ENCODE data around the gene GPC3.

GPC3 gene

DNA sequence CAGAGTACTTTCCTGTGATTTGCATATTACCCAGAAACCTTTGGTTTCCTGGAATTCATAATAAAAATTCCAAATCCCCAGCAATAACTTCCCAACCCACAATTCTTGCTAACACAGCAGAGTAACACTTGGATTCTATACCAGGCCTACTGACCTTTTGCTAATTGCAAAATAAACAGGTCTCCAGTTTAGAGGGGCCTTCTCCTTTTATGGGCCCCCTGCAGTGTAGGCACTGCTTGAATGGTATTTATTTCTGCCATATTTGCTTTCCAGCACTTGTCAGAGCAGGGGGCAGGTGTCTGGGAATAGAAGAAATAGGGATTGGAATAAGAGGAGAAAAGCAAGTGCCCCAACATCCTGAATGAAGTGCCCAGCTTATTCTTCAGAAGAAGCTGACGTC, 25.3 kb upstream of the GPC3 start:
- no peak overlapping the region for H2BK12ac ChIP-seq (ENCODE audit: low read length)
- H2AK5ac ChIP-seq (ENCODE audit: low read depth, low read length) = no peak overlapping the region
- H3K27me3 ChIP-seq (ENCODE audit: control insufficient read depth in 3 of 3, insufficient read depth in 3 of 3, low read depth in 1 of 3, low read length in 3 of 3) = no peaks in the 10 kb centered on the region
- no CpG with 5 or more reads among the region's 1 CpG for WGBS, 2 donors (ENCODE audit: extremely low coverage in 2 of 2, insufficient read length in 2 of 2, insufficient replicate concordance in 1 of 2)
- peaks cover 0 to 3% of the 10 kb centered on the region in 2 donors for H3K4me1 ChIP-seq (ENCODE audit: control insufficient read depth in 2 of 2, insufficient read depth in 1 of 2, low read depth in 1 of 2, low read length in 2 of 2)
- H4K8ac ChIP-seq (ENCODE audit: low read depth, low read length) = no peak overlapping the region
- no peak overlapping the region for H3K14ac ChIP-seq (ENCODE audit: low read length)
- H3K4me3 ChIP-seq (ENCODE audit: low read length in 2 of 2) = no peak overlapping the region
- no peaks in the 10 kb centered on the region for H3K79me1 ChIP-seq (ENCODE audit: low read depth, low read length)
- H3K36me3 ChIP-seq (replicated peaks in 1 of 2; ENCODE audit: control insufficient read depth in 2 of 2, insufficient read depth in 2 of 2, low read length in 2 of 2) = no peaks in the 10 kb centered on the region
- no peak overlapping the region for H3K4ac ChIP-seq (ENCODE audit: low read length)
- H2AFZ ChIP-seq (ENCODE audit: low read length) = no peak overlapping the region
- H3K4me2 ChIP-seq (ENCODE audit: insufficient read depth, low read length, poor library complexity, severe bottlenecking) = no peak overlapping the region
- no peaks in the 10 kb centered on the region for H3K9me3 ChIP-seq (replicated peaks in 1 of 2; ENCODE audit: control insufficient read depth in 2 of 2, insufficient read depth in 1 of 2, low read depth in 1 of 2, low read length in 2 of 2)
- no peak overlapping the region for H2BK15ac ChIP-seq (ENCODE audit: low read length)
- no peak overlapping the region for H2BK5ac ChIP-seq (ENCODE audit: low read length)
- no peak overlapping the region for H3K18ac ChIP-seq (ENCODE audit: low read length)
- H4K91ac ChIP-seq (ENCODE audit: low read depth, low read length, poor library complexity) = no peak overlapping the region
- H3K23ac ChIP-seq (ENCODE audit: low read depth, low read length, poor library complexity) = no peak overlapping the region
- no peak for DNase-seq (ENCODE audit: low spot score)
- no peak overlapping the region for H2BK120ac ChIP-seq (ENCODE audit: low read depth, low read length)
- H3K9ac ChIP-seq (ENCODE audit: low read depth, low read length, poor library complexity) = no peak overlapping the region
- H3K27ac ChIP-seq (replicated peaks; ENCODE audit: low read length) = no peak overlapping the region

DNA sequence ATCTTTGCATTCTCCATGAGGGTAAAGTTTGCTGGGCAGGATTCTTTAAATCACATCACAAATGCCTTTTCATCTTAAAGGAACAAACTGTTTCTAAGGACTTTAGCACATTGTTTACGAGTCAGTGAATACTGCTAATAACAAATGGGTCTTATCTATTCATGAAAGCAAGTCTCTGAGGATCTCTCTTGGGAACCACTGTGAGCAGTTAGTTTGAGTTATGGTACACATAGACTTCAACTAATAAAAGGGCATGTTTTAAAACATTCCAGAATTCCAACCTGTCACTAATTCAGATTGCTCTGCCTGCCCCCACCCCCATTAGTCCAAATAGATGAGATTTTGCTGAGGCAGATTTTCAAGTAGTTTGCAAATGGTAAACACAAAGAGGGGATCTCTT, 22.3 kb upstream of the GPC3 start:
- Histone ChIP-seq H2AK5ac (ENCODE audit: low read depth, low read length) (no peak overlapping the region), H3K27me3 (ENCODE audit: control insufficient read depth in 3 of 3, insufficient read depth in 3 of 3, low read depth in 1 of 3, low read length in 3 of 3) (no peaks in the 10 kb centered on the region), H2BK15ac (ENCODE audit: low read length) (no peak overlapping the region), H3K79me1 (ENCODE audit: low read depth, low read length) (no peaks in the 10 kb centered on the region), H3K9ac (ENCODE audit: low read depth, low read length, poor library complexity) (no peak overlapping the region), H3K4ac (ENCODE audit: low read length) (no peak overlapping the region), H2BK5ac (ENCODE audit: low read length) (no peak overlapping the region), H3K18ac (ENCODE audit: low read length) (no peak overlapping the region), H3K27ac (replicated peaks; ENCODE audit: low read length) (no peak overlapping the region), H2BK120ac (ENCODE audit: low read depth, low read length) (no peak overlapping the region), H3K4me2 (ENCODE audit: insufficient read depth, low read length, poor library complexity, severe bottlenecking) (no peak overlapping the region), H3K4me3 (ENCODE audit: low read length in 2 of 2) (no peak overlapping the region), H3K14ac (ENCODE audit: low read length) (no peak overlapping the region), H2BK12ac (ENCODE audit: low read length) (no peak overlapping the region), H4K8ac (ENCODE audit: low read depth, low read length) (no peak overlapping the region), H3K23ac (ENCODE audit: low read depth, low read length, poor library complexity) (no peak overlapping the region), H3K4me1 (ENCODE audit: control insufficient read depth in 2 of 2, insufficient read depth in 1 of 2, low read depth in 1 of 2, low read length in 2 of 2) (peaks cover 0 to 3% of the 10 kb centered on the region in 2 donors), H3K36me3 (replicated peaks in 1 of 2; ENCODE audit: control insufficient read depth in 2 of 2, insufficient read depth in 2 of 2, low read length in 2 of 2) (no peaks in the 10 kb centered on the region), H2AFZ (ENCODE audit: low read length) (no peak overlapping the region), H3K9me3 (replicated peaks in 1 of 2; ENCODE audit: control insufficient read depth in 2 of 2, insufficient read depth in 1 of 2, low read depth in 1 of 2, low read length in 2 of 2) (no peaks in the 10 kb centered on the region), H4K91ac (ENCODE audit: low read depth, low read length, poor library complexity) (no peak overlapping the region)
- no CpG with 5 or more reads among the region's 1 CpG for WGBS, 2 donors (ENCODE audit: extremely low coverage in 2 of 2, insufficient read length in 2 of 2, insufficient replicate concordance in 1 of 2)
- DNase-seq (ENCODE audit: low spot score) = no peak

DNA sequence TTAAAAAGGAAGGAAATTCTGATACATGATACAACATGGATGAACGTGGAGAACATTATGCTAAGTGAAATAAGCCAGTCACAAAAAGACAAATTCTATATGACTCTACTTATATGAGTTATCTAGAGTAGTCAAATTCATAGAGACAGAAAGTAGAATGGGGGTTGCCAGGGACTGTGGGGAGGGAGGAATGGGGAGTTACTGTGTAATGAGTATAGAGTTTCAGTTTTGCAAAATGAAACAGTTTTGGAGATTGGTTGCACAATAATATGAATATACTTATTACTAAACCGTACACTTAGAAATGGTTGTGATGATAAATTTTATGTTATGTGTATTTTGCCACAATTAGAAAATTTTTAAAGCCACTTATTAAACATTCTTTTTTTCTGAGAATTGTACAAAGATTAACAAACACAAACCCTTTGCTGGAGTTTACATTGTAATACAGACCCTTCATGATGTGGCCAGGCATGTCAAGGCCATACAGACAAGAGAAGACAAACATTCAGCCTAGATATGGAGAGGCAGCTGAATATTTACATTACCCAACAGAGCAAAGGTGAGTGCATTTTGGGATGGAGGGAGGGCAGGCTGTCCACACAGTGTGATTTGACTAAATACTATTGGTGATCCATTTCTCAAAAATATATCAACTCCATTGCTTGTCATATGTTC, 21.2 kb upstream of the GPC3 start:
- Histone ChIP-seq H3K9ac (ENCODE audit: low read depth, low read length, poor library complexity) (no peak overlapping the region), H3K9me3 (replicated peaks in 1 of 2; ENCODE audit: control insufficient read depth in 2 of 2, insufficient read depth in 1 of 2, low read depth in 1 of 2, low read length in 2 of 2) (no peaks in the 10 kb centered on the region), H3K4ac (ENCODE audit: low read length) (no peak overlapping the region), H2BK15ac (ENCODE audit: low read length) (no peak overlapping the region), H2AFZ (ENCODE audit: low read length) (no peak overlapping the region), H2BK12ac (ENCODE audit: low read length) (no peak overlapping the region), H3K27ac (replicated peaks; ENCODE audit: low read length) (no peak overlapping the region), H3K27me3 (ENCODE audit: control insufficient read depth in 3 of 3, insufficient read depth in 3 of 3, low read depth in 1 of 3, low read length in 3 of 3) (no peaks in the 10 kb centered on the region), H4K91ac (ENCODE audit: low read depth, low read length, poor library complexity) (no peak overlapping the region), H3K79me1 (ENCODE audit: low read depth, low read length) (no peaks in the 10 kb centered on the region), H3K4me2 (ENCODE audit: insufficient read depth, low read length, poor library complexity, severe bottlenecking) (no peak overlapping the region), H3K36me3 (replicated peaks in 1 of 2; ENCODE audit: control insufficient read depth in 2 of 2, insufficient read depth in 2 of 2, low read length in 2 of 2) (no peaks in the 10 kb centered on the region), H4K8ac (ENCODE audit: low read depth, low read length) (no peak overlapping the region), H2BK120ac (ENCODE audit: low read depth, low read length) (no peak overlapping the region), H3K14ac (ENCODE audit: low read length) (no peak overlapping the region), H3K18ac (ENCODE audit: low read length) (no peak overlapping the region), H3K4me1 (ENCODE audit: control insufficient read depth in 2 of 2, insufficient read depth in 1 of 2, low read depth in 1 of 2, low read length in 2 of 2) (peaks cover 0 to 3% of the 10 kb centered on the region in 2 donors), H2BK5ac (ENCODE audit: low read length) (no peak overlapping the region), H2AK5ac (ENCODE audit: low read depth, low read length) (no peak overlapping the region), H3K23ac (ENCODE audit: low read depth, low read length, poor library complexity) (no peak overlapping the region), H3K4me3 (ENCODE audit: low read length in 2 of 2) (no peak overlapping the region)
- no peak for DNase-seq (ENCODE audit: low spot score)
- WGBS, 2 donors (ENCODE audit: extremely low coverage in 2 of 2, insufficient read length in 2 of 2, insufficient replicate concordance in 1 of 2) = no CpG with 5 or more reads among the region's 2 CpGs

DNA sequence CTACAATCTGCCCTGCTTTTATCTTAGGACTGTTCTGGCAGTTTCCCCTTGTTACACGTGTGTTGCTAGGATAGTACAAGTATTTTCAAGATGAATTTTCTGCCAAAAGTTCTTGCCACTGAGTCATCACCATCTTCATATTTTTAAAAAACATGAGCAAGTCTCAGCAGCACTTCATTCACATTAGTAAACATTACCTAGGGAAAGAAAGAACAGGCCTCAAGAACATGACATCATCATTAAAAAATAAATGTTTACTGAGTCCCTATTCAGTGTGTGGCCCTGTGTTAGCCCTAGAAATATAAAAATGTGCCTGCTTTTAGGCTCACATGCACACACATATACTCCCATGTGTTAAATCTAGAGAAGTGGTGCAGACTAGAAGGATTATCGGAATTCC, 18.7 kb upstream of the GPC3 start:
- no peak overlapping the region for H3K14ac ChIP-seq (ENCODE audit: low read length)
- no peak overlapping the region for H3K9ac ChIP-seq (ENCODE audit: low read depth, low read length, poor library complexity)
- H2BK120ac ChIP-seq (ENCODE audit: low read depth, low read length) = no peak overlapping the region
- H2AK5ac ChIP-seq (ENCODE audit: low read depth, low read length) = no peak overlapping the region
- no peak overlapping the region for H2BK12ac ChIP-seq (ENCODE audit: low read length)
- no peak overlapping the region for H3K4ac ChIP-seq (ENCODE audit: low read length)
- no peak overlapping the region for H3K23ac ChIP-seq (ENCODE audit: low read depth, low read length, poor library complexity)
- H2BK5ac ChIP-seq (ENCODE audit: low read length) = no peak overlapping the region
- peaks cover 2 to 6% of the 10 kb centered on the region in 2 donors for H3K4me1 ChIP-seq (ENCODE audit: control insufficient read depth in 2 of 2, insufficient read depth in 1 of 2, low read depth in 1 of 2, low read length in 2 of 2)
- H2BK15ac ChIP-seq (ENCODE audit: low read length) = no peak overlapping the region
- WGBS, 2 donors (ENCODE audit: extremely low coverage in 2 of 2, insufficient read length in 2 of 2, insufficient replicate concordance in 1 of 2) = no CpG with 5 or more reads among the region's 2 CpGs
- H4K8ac ChIP-seq (ENCODE audit: low read depth, low read length) = no peak overlapping the region
- peaks cover 0 to 9% (median 0%) of the 10 kb centered on the region in 3 experiments for H3K27me3 ChIP-seq (ENCODE audit: control insufficient read depth in 3 of 3, insufficient read depth in 3 of 3, low read depth in 1 of 3, low read length in 3 of 3)
- no peak overlapping the region for H4K91ac ChIP-seq (ENCODE audit: low read depth, low read length, poor library complexity)
- no peak overlapping the region for H3K18ac ChIP-seq (ENCODE audit: low read length)
- no peaks in the 10 kb centered on the region for H3K36me3 ChIP-seq (replicated peaks in 1 of 2; ENCODE audit: control insufficient read depth in 2 of 2, insufficient read depth in 2 of 2, low read length in 2 of 2)
- no peaks in the 10 kb centered on the region for H3K9me3 ChIP-seq (replicated peaks in 1 of 2; ENCODE audit: control insufficient read depth in 2 of 2, insufficient read depth in 1 of 2, low read depth in 1 of 2, low read length in 2 of 2)
- H3K79me1 ChIP-seq (ENCODE audit: low read depth, low read length) = no peaks in the 10 kb centered on the region
- DNase-seq (ENCODE audit: low spot score) = no peak
- no peak overlapping the region for H2AFZ ChIP-seq (ENCODE audit: low read length)
- H3K4me3 ChIP-seq (ENCODE audit: low read length in 2 of 2) = no peak overlapping the region
- no peak overlapping the region for H3K27ac ChIP-seq (replicated peaks; ENCODE audit: low read length)
- H3K4me2 ChIP-seq (ENCODE audit: insufficient read depth, low read length, poor library complexity, severe bottlenecking) = no peak overlapping the region
